ENCODE results near the gene PKN3.
A peak's percentile ranks its signal among the peaks of the same experiment; 100 is the strongest.
"Not testable (repeated sequence)": the region's sequence is repeated elsewhere in the genome, so short reads cannot be mapped to it uniquely, and the experiment has no call there.

The PKN3 gene

GRCh38 chr9:128693738-128694137 is 8.6 kb upstream of the PKN3 start:
- DNase-seq (ENCODE audit: low read depth in 2 of 2): not testable (repeated sequence)

- DNase-seq (ENCODE audit: low read depth in 2 of 2): no peak
Measured at GRCh38 chr9:128694344-128694743, 8.0 kb upstream of the PKN3 start.

GRCh38 chr9:128696923-128697707 is 5.2 kb upstream of the PKN3 start:
- DNase-seq (ENCODE audit: low read depth in 2 of 2): no peak

GRCh38 chr9:128699096-128699795 is 3.1 kb upstream of the PKN3 start:
- not testable (repeated sequence) for DNase-seq (ENCODE audit: low read depth in 2 of 2)

- no peak for DNase-seq (ENCODE audit: low read depth in 2 of 2)
Measured at GRCh38 chr9:128701227-128701854, 962 bp upstream of the PKN3 start.

GRCh38 chr9:128702949-128703615 is 779 bp downstream of the PKN3 start:
- DNase-seq (ENCODE audit: low read depth in 2 of 2): peak; percentile 12 to 39

GRCh38 chr9:128703616-128704355 is 1.5 kb downstream of the PKN3 start:
- no peak for DNase-seq (ENCODE audit: low read depth in 2 of 2)

- DNase-seq (ENCODE audit: low read depth in 2 of 2): no peak
Measured at GRCh38 chr9:128704356-128704670, 2.0 kb downstream of the PKN3 start.

GRCh38 chr9:128705051-128705965 is 3.0 kb downstream of the PKN3 start:
- DNase-seq (ENCODE audit: low read depth in 2 of 2): no peak

- no peak for DNase-seq (ENCODE audit: low read depth in 2 of 2)
Measured at GRCh38 chr9:128706045-128706444, 3.7 kb downstream of the PKN3 start.

GRCh38 chr9:128706671-128707381 is 4.5 kb downstream of the PKN3 start:
- no peak for DNase-seq (ENCODE audit: low read depth in 2 of 2)

GRCh38 chr9:128707446-128707845 is 5.1 kb downstream of the PKN3 start:
- DNase-seq (ENCODE audit: low read depth in 2 of 2): no peak

- DNase-seq (ENCODE audit: low read depth in 2 of 2): no peak
Measured at GRCh38 chr9:128712451-128713410, 10.4 kb downstream of the PKN3 start.

GRCh38 chr9:128713411-128713780 is 11.1 kb downstream of the PKN3 start:
- DNase-seq (ENCODE audit: low read depth in 2 of 2): no peak

GRCh38 chr9:128713941-128714573 is 11.8 kb downstream of the PKN3 start:
- DNase-seq (ENCODE audit: low read depth in 2 of 2): no peak

- DNase-seq (ENCODE audit: low read depth in 2 of 2): no peak
Measured at GRCh38 chr9:128714586-128715435, 12.5 kb downstream of the PKN3 start.

GRCh38 chr9:128715436-128715750 is 13.1 kb downstream of the PKN3 start:
- DNase-seq (ENCODE audit: low read depth in 2 of 2): no peak

Measured in stimulated activated CD4-positive, alpha-beta T cell treated with anti-CD3 and anti-CD28 coated beads, Interleukin-1b, Interleukin-23, amount 100 ng/mL, for 4 hours (primary cell).